Activated CD8-positive, alpha-beta memory T cell treated with anti-CD3 and anti-CD28 coated beads for 48 hours (primary cell): ENCODE results near the gene FN3K.
"Not testable (repeated sequence)": the region's sequence is repeated elsewhere in the genome, so short reads cannot be mapped to it uniquely, and the experiment has no call there.

Source experiments
- DNase-seq, 3 experiments: peaks; one replicate each; pipeline ENCODE4 v3.0.0-alpha.2; 2020; ENCODE audit warnings: low read depth in 2 of 3, low spot score in 2 of 3

FN3K gene

GRCh38 chr17:82772026-82772425 is 36.6 kb downstream of the FN3K start:
- DNase-seq = no peak

- DNase-seq = not testable (repeated sequence)
Measured at GRCh38 chr17:82774456-82774855, 39.0 kb downstream of the FN3K start.

- DNase-seq = peak in 1 of 3 experiments; percentile 21
Measured at GRCh38 chr17:82775001-82775823, 39.8 kb downstream of the FN3K start.

- DNase-seq = no peak
Measured at GRCh38 chr17:82776454-82776853, 41.0 kb downstream of the FN3K start.

GRCh38 chr17:82777778-82778375 is 42.5 kb downstream of the FN3K start:
- not testable (repeated sequence) for DNase-seq

- DNase-seq = no peak
Measured at GRCh38 chr17:82779541-82779940, 44.1 kb downstream of the FN3K start.

- DNase-seq = no peak
Measured at GRCh38 chr17:82780195-82780594, 44.8 kb downstream of the FN3K start.

GRCh38 chr17:82780971-82781893 is 45.8 kb downstream of the FN3K start:
- no peak for DNase-seq

GRCh38 chr17:82781894-82782274 is 46.5 kb downstream of the FN3K start:
- DNase-seq = peak; percentile 52 to 65 (median 62)

- DNase-seq = no peak
Measured at GRCh38 chr17:82782657-82783207, 47.3 kb downstream of the FN3K start.

- DNase-seq = no peak
Measured at GRCh38 chr17:82783498-82783897, 48.1 kb downstream of the FN3K start.

- DNase-seq = not testable (repeated sequence)
Measured at GRCh38 chr17:82785581-82785980, 50.2 kb downstream of the FN3K start.

- DNase-seq = no peak
Measured at GRCh38 chr17:82786427-82786826, 51.0 kb downstream of the FN3K start.

- no peak for DNase-seq
Measured at GRCh38 chr17:82787081-82787848, 51.9 kb downstream of the FN3K start.

- no peak for DNase-seq
Measured at GRCh38 chr17:82788206-82789001, 53.0 kb downstream of the FN3K start.

GRCh38 chr17:82789051-82789592 is 53.7 kb downstream of the FN3K start:
- no peak for DNase-seq

- no peak for DNase-seq
Measured at GRCh38 chr17:82789806-82790205, 54.4 kb downstream of the FN3K start.

GRCh38 chr17:82790391-82790790 is 55.0 kb downstream of the FN3K start:
- DNase-seq = no peak

- DNase-seq = no peak
Measured at GRCh38 chr17:82791532-82791931, 56.1 kb downstream of the FN3K start.
